Endothelial cell of umbilical vein (primary cell): ENCODE measurements around the gene HIVEP3. TPM values are rescaled to one million over a fixed set of nuclear protein-coding genes. Genes with fewer than 3 reads are reported as not detected.

Experiments
- BruUV-seq: library from RNA; stranded (reverse); fragments of 400-500 nt; replicated peaks from 2 replicates; lab custom pipeline; 2021; lab: Mats Ljungman, UMichigan
- CTCF ChIA-PET: fragments of 300-600, 350-600 bp; sonication (Branson Sonifier 250); formaldehyde crosslinking; loops from one replicate; lab custom pipeline; 2021; ENCODE audit warnings: antibody characterized with exemption, inconsistent platforms; lab: Charles Lee
- POLR2A ChIA-PET: fragments of 300-600, 350-600 bp; sonication (Branson Sonifier 250); formaldehyde crosslinking; loops from one replicate; lab custom pipeline; 2021; ENCODE audit warnings: antibody characterized with exemption, inconsistent platforms; lab: Charles Lee
- DNase-seq: peaks from one replicate; pipeline ENCODE4 v3.0.0-alpha.2; 2011; ENCODE audit warnings: low read depth, low spot score
- FAIRE-seq: peaks from 2 replicates; lab custom pipeline; 2011; peaks lifted over from hg19 to GRCh38; lab: Jason Lieb, UNC
- H2AFZ ChIP-seq: 2 replicates; pipeline ENCODE4 v1.6.0; 2012; ENCODE audit warnings: low read depth, low read length, control low read depth, inconsistent platforms
- H3K27ac ChIP-seq: 2 replicates; pipeline ENCODE4 v1.5.1; 2011; ENCODE audit warnings: low read depth, mild to moderate bottlenecking, control low read depth, low read length, moderate library complexity; ENCODE audit not compliant: insufficient read depth
- H3K27me3 ChIP-seq, 2 experiments: 2 replicates each; pipeline versions ENCODE4 v1.6.0 to v1.6.1; 2011; ENCODE audit warnings: low read length in 2 of 2, mixed read lengths in 1 of 2; ENCODE audit not compliant: control insufficient read depth in 2 of 2, insufficient read depth in 2 of 2
- H3K36me3 ChIP-seq, 2 experiments: 2 replicates in 1 of 2; 3 replicates in 1 of 2; pipeline ENCODE4 v1.5.1; 2011; ENCODE audit warnings: low read length in 2 of 2, mild to moderate bottlenecking in 1 of 2, moderate library complexity in 1 of 2; ENCODE audit not compliant: control insufficient read depth in 2 of 2, insufficient read depth in 2 of 2; ENCODE audit errors: extremely low read depth in 1 of 2
- H3K4me1 ChIP-seq: 3 replicates; pipeline ENCODE4 v1.5.1; 2011; ENCODE audit warnings: mild to moderate bottlenecking, low read length; ENCODE audit not compliant: control insufficient read depth, insufficient read depth; ENCODE audit errors: extremely low read depth
- H3K4me2 ChIP-seq: 2 replicates; pipeline ENCODE4 v1.6.1; 2011; ENCODE audit warnings: low read length, control low read depth, mixed read lengths; ENCODE audit not compliant: insufficient read depth
- H3K4me3 ChIP-seq, 3 experiments: fragments of 200-600 bp in 1 of 3; sonication (generic), shearing (Covaris generic) in 1 of 3; replicated peaks in 1 of 3; 2 replicates each; pipeline ENCODE4 v1.5.1; 2011 to 2016; ENCODE audit warnings: control low read depth in 3 of 3, low read length in 3 of 3, mild to moderate bottlenecking in 2 of 3, inconsistent platforms in 1 of 3, low read depth in 1 of 3, moderate library complexity in 1 of 3; ENCODE audit not compliant: insufficient read depth in 1 of 3
- H3K79me2 ChIP-seq: 2 replicates; pipeline ENCODE4 v1.6.0; 2012; ENCODE audit warnings: low read length, inconsistent platforms; ENCODE audit not compliant: control insufficient read depth, insufficient read depth
- H3K9ac ChIP-seq: replicated peaks from 2 replicates; pipeline ENCODE3; 2011; ENCODE audit warnings: low read length, control low read depth; ENCODE audit not compliant: insufficient read depth; ENCODE audit errors: extremely low read depth
- H3K9me1 ChIP-seq: replicated peaks from 3 replicates; pipeline ENCODE4 v1.6.0; 2011; ENCODE audit warnings: mild to moderate bottlenecking, low read length; ENCODE audit not compliant: control insufficient read depth, insufficient read depth; ENCODE audit errors: extremely low read depth
- H3K9me3 ChIP-seq: replicated peaks from 2 replicates; pipeline ENCODE4 v1.5.1; 2012; ENCODE audit warnings: low read length, inconsistent platforms; ENCODE audit not compliant: control insufficient read depth, insufficient read depth
- H4K20me1 ChIP-seq: replicated peaks from 2 replicates; pipeline ENCODE3; 2011; ENCODE audit warnings: mild to moderate bottlenecking, low read length; ENCODE audit not compliant: control insufficient read depth, insufficient read depth; ENCODE audit errors: extremely low read depth
- EZH2 ChIP-seq: IDR thresholded peaks from 2 replicates; pipeline ENCODE4 v1.6.1; 2012; ENCODE audit warnings: borderline replicate concordance, low read depth, mild to moderate bottlenecking, moderate library complexity, low read length, inconsistent platforms; ENCODE audit not compliant: severe bottlenecking
- FOS ChIP-seq: IDR thresholded peaks from 2 replicates; pipeline ENCODE4 v1.6.1; 2011; ENCODE audit warnings: mild to moderate bottlenecking, low read length, moderate library complexity, borderline replicate concordance; ENCODE audit not compliant: insufficient read depth
- GATA2 ChIP-seq: IDR thresholded peaks from 2 replicates; pipeline ENCODE4 v1.7.0; 2011; ENCODE audit warnings: low read depth, mild to moderate bottlenecking, moderate library complexity, mixed read lengths, low read length; ENCODE audit not compliant: insufficient read length, insufficient read depth
- JUN ChIP-seq: IDR thresholded peaks from 2 replicates; pipeline ENCODE4 v1.6.1; 2011; ENCODE audit warnings: borderline replicate concordance, low read depth; ENCODE audit not compliant: insufficient read length, insufficient read depth
- MYC ChIP-seq: IDR thresholded peaks from one replicate; pipeline ENCODE4 v1.6.1; 2011; ENCODE audit warnings: mild to moderate bottlenecking, low read depth, low read length
- POLR2A ChIP-seq: IDR thresholded peaks from 2 replicates; pipeline ENCODE4 v1.6.1; 2012; ENCODE audit warnings: low read depth, mild to moderate bottlenecking, control low read depth, low read length
- POLR2AphosphoS5 ChIP-seq: IDR thresholded peaks from 2 replicates; pipeline ENCODE4 v1.6.1; 2012; ENCODE audit warnings: low read depth, mild to moderate bottlenecking, control low read depth, low read length, moderate library complexity; ENCODE audit not compliant: insufficient read depth
- dilution Hi-C: fragments of 300-500 bp; cut with MboI; formaldehyde crosslinking; loops from one replicate; pipeline ENCODE4 v1.15.0; 2019; ENCODE audit warnings: low sequenced_read_pairs; ENCODE audit not compliant: extremely low pct_ligation_motif_present
- intact Hi-C: fragments of 100-400 bp; cut with micrococcal nuclease; formaldehyde crosslinking; loops from one replicate; pipeline ENCODE4 v1.10.0; 2022
- polyA plus RNA-seq, 4 experiments: library from polyadenylated mRNA; depleted of rRNA in 3 of 4; stranded (reverse) in 3 of 4; unstranded in 1 of 4; fragments of >200 nt; gene quantifications; 2 replicates each; pipeline versions ENCODE4 v1.2.1 to v1.2.3, GENCODE V29; 2011 to 2012; ENCODE audit warnings: missing spikeins in 1 of 4
- total RNA-seq: library from RNA; stranded (reverse); gene quantifications from 2 replicates; pipeline ENCODE4 v1.2.3, GENCODE V29; 2021
- TF ChIP-seq, protein P1 (sequence below): IDR thresholded peaks from 2 replicates; pipeline ENCODE4 v1.6.1; 2011; ENCODE audit not compliant: insufficient read depth, insufficient read length
- TF ChIP-seq, protein P2 (sequence below), 2 donors: IDR thresholded peaks; 1 replicate in 1 of 2; 2 replicates in 1 of 2; pipeline ENCODE4 v1.5.1; 2011; ENCODE audit warnings: low read length in 2 of 2, mild to moderate bottlenecking in 2 of 2, moderate library complexity in 2 of 2, control low read depth in 1 of 2, inconsistent platforms in 1 of 2, low read depth in 1 of 2; ENCODE audit not compliant: insufficient read depth in 1 of 2; ENCODE audit errors: extremely low read depth in 1 of 2

HIVEP3 gene
- total and polyA plus RNA-seq, 2 donors (not counting 3 experiments of a cell fraction or from before 2014, with no cell fraction given) = 3.4 to 4.0 TPM

DNA sequence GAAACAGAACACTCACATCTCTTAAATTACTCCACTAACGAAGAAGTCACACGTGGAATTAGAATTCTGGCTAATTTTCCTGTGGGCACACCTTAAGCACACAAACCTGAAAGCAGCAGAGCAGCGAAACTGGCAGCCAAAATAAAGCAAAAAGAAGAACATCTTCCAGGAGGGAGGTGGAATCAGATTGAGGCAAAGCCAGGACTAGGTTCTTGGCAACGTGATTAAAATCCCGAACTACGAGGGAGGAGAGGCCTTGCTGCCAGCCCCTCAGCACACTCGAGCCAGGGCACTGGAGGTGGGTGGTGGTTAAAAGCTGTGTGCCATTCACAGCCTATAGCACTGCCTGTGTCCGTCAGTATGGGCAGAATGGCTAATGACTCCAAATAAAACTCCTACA is 58.0 kb downstream of the HIVEP3 start:
- Histone ChIP-seq H3K79me2 (no peaks in the 10 kb centered on the region), H3K36me3 (no peaks in the 10 kb centered on the region), H3K27me3 (no peaks in the 10 kb centered on the region), H3K4me2 (no peak overlapping the region), H2AFZ (no peak overlapping the region), H3K4me3 (no peak overlapping the region), H3K9me1 (no peaks in the 10 kb centered on the region), H3K4me1 (peaks cover 24% of the 10 kb centered on the region), H3K27ac (no peak overlapping the region), H3K9me3 (no peaks in the 10 kb centered on the region), H3K9ac (no peak overlapping the region), H4K20me1 (no peaks in the 10 kb centered on the region)
- FAIRE-seq (no peak), DNase-seq (no peak)
- no TSS peak for BruUV-seq
- TF ChIP-seq MYC = no peak
- TF ChIP-seq, protein P1, sequence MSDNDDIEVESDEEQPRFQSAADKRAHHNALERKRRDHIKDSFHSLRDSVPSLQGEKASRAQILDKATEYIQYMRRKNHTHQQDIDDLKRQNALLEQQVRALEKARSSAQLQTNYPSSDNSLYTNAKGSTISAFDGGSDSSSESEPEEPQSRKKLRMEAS = no peak
- TF ChIP-seq, protein P2, sequence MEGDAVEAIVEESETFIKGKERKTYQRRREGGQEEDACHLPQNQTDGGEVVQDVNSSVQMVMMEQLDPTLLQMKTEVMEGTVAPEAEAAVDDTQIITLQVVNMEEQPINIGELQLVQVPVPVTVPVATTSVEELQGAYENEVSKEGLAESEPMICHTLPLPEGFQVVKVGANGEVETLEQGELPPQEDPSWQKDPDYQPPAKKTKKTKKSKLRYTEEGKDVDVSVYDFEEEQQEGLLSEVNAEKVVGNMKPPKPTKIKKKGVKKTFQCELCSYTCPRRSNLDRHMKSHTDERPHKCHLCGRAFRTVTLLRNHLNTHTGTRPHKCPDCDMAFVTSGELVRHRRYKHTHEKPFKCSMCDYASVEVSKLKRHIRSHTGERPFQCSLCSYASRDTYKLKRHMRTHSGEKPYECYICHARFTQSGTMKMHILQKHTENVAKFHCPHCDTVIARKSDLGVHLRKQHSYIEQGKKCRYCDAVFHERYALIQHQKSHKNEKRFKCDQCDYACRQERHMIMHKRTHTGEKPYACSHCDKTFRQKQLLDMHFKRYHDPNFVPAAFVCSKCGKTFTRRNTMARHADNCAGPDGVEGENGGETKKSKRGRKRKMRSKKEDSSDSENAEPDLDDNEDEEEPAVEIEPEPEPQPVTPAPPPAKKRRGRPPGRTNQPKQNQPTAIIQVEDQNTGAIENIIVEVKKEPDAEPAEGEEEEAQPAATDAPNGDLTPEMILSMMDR (IDR thresholded peaks at IDR 0.05; ENCODE audit: extremely low read depth in 1 of 2, insufficient read depth in 1 of 2, low read depth in 1 of 2, low read length in 2 of 2) = no peak
- TF ChIP-seq GATA2 = no peak
- TF ChIP-seq POLR2AphosphoS5 = no peak
- TF ChIP-seq EZH2 = no peak
- TF ChIP-seq FOS = no peak
- TF ChIP-seq POLR2A = no peak
- TF ChIP-seq JUN = no peak
- intact Hi-C loops (no loop called here), dilution Hi-C loops (no loop called here)
- CTCF ChIA-PET = no interaction called here
- POLR2A ChIA-PET = no interaction called here
